Stomach (tissue), 9 donors: ENCODE data around the gene BBS9. TPM values are rescaled to one million over a fixed set of nuclear protein-coding genes. Genes with fewer than 3 reads are reported as not detected.

ENCODE experiments used
- DNase-seq, 2 donors: peaks; one replicate each; pipeline versions ENCODE4 v3.0.0 to v3.0.0-alpha.2; 2013 to 2019
- H3K27ac ChIP-seq, 5 donors: fragments of 200-600 bp in 4 of 5; sonication (generic) in 4 of 5; one replicate each; pipeline ENCODE4 v1.5.1; 2013 to 2019; ENCODE audit warnings: mild to moderate bottlenecking in 1 of 5, moderate library complexity in 1 of 5
- H3K27me3 ChIP-seq, 3 donors: fragments of 200-600 bp; sonication (generic); one replicate each; pipeline ENCODE4 v1.5.1; 2017 to 2019; ENCODE audit warnings: mixed run types in 1 of 3
- H3K36me3 ChIP-seq, 4 donors: fragments of 200-600 bp; sonication (generic); 1 replicate in 3 of 4; 2 replicates in 1 of 4; pipeline ENCODE4 v1.5.1; 2016 to 2019
- H3K4me1 ChIP-seq, 4 donors: fragments of 200-600 bp; sonication (generic); one replicate each; pipeline ENCODE4 v1.5.1; 2016 to 2019
- H3K4me3 ChIP-seq, 4 donors: fragments of 200-600 bp; sonication (generic) in 3 of 4; one replicate each; pipeline ENCODE4 v1.5.1; 2016 to 2019; ENCODE audit warnings: mild to moderate bottlenecking in 1 of 4
- H3K9me3 ChIP-seq, 4 donors: fragments of 200-600 bp; sonication (generic); one replicate each; pipeline ENCODE4 v1.5.1; 2016 to 2019
- CTCF ChIP-seq, 7 experiments: fragments of 450-650 bp in 4 of 7; fragments of 200-600 bp in 3 of 7; sonication (generic) in 3 of 7; IDR thresholded peaks; one replicate each; pipeline ENCODE4 v1.5.1; 2016 to 2019; ENCODE audit warnings: antibody characterized with exemption in 7 of 7, control low read depth in 2 of 7, mild to moderate bottlenecking in 1 of 7
- EP300 ChIP-seq: sonication (generic); formaldehyde crosslinking; IDR thresholded peaks from one replicate; pipeline ENCODE4 v1.6.1; 2017; ENCODE audit warnings: antibody characterized with exemption
- POLR2A ChIP-seq, 4 donors: fragments of 450-650 bp; IDR thresholded peaks; one replicate each; pipeline ENCODE4 v1.6.1; 2016; ENCODE audit warnings: antibody characterized with exemption in 4 of 4, control low read depth in 2 of 4, mild to moderate bottlenecking in 1 of 4, moderate library complexity in 1 of 4
- POLR2AphosphoS5 ChIP-seq, 3 donors: sonication (generic); formaldehyde crosslinking; IDR thresholded peaks; one replicate each; pipeline ENCODE4 v1.6.1; 2016; ENCODE audit warnings: antibody characterized with exemption in 3 of 3
- WGBS, 5 donors: extraction: QIAGEN DNeasy Blood & Tissue Kit in 3 of 5; methylation state at CpG; one replicate each; pipeline versions ENCODE4 v1.1.5 to v1.1.7; 2013 to 2018; 5-methylcytosine and 5-hydroxymethylcytosine counted together
- intact Hi-C: fragments of 100-400 bp; cut with DNase I; formaldehyde crosslinking; loops from one replicate; pipeline ENCODE4 v1.15.1; 2023; ENCODE audit warnings: low total_unique reads
- polyA plus RNA-seq, 3 donors: library from polyadenylated mRNA; stranded (reverse); fragments of 200-250 nt; gene quantifications; one replicate each; pipeline ENCODE4 v1.2.3, GENCODE V29; 2013
- total RNA-seq, 5 donors: library from RNA; depleted of rRNA; stranded (reverse); fragments of >200 nt; gene quantifications; one replicate each; pipeline versions ENCODE4 v1.1.0 to v1.2.3, GENCODE V29; 2014 to 2016
- donor health status: healthy with polysubstance abuse.
- donor health status: Bipolar disorder and iron deficiency.
- donor health status: healthy.

BBS9 gene
- total and polyA plus RNA-seq, 8 donors, result 3.2 to 43.9 (median 5.9) TPM

- no peak overlapping the region for H3K4me3 ChIP-seq
- no peaks in the 10 kb centered on the region for H3K4me1 ChIP-seq
- no peak for DNase-seq
- intact Hi-C loops, result no loop called here
- peaks cover 0 to 6% (median 0%) of the 10 kb centered on the region in 4 donors for H3K36me3 ChIP-seq
- no peaks in the 10 kb centered on the region for H3K27me3 ChIP-seq
- H3K9me3 ChIP-seq, result no peaks in the 10 kb centered on the region
- 76 to 84% (median 78%) methylated on average over 10 of the region's 10 CpGs for WGBS, 5 donors
- no peak overlapping the region for H3K27ac ChIP-seq
- TF ChIP-seq POLR2AphosphoS5 (IDR thresholded peaks at IDR 0.05) (no peak), POLR2A (IDR thresholded peaks at IDR 0.05) (no peak), CTCF (IDR thresholded peaks at IDR 0.05) (no peak)
Observed at GRCh38 chr7:33639552-33640197, 510.3 kb downstream of the BBS9 start.

- intact Hi-C loops, result no loop called here
- 87 to 96% (median 92%) methylated on average over 3 of the region's 3 CpGs for WGBS, 5 donors
- DNase-seq, result no peak
- Histone ChIP-seq H3K4me1 (no peaks in the 10 kb centered on the region), H3K36me3 (peaks cover 0 to 6% (median 0%) of the 10 kb centered on the region in 4 donors), H3K27ac (no peak overlapping the region), H3K27me3 (no peaks in the 10 kb centered on the region), H3K9me3 (no peaks in the 10 kb centered on the region), H3K4me3 (no peak overlapping the region)
- no peak for TF ChIP-seq EP300
- no peak for TF ChIP-seq POLR2AphosphoS5 (IDR thresholded peaks at IDR 0.05)
- no peak for TF ChIP-seq POLR2A (IDR thresholded peaks at IDR 0.05)
- no peak for TF ChIP-seq CTCF (IDR thresholded peaks at IDR 0.05)
Observed at GRCh38 chr7:33640741-33641140, 511.4 kb downstream of the BBS9 start.

GRCh38 chr7:33642312-33642711 is 512.9 kb downstream of the BBS9 start:
- H3K27me3 ChIP-seq, result no peaks in the 10 kb centered on the region
- no peak overlapping the region for H3K27ac ChIP-seq
- no peaks in the 10 kb centered on the region for H3K9me3 ChIP-seq
- intact Hi-C loops, result no loop called here
- TF ChIP-seq POLR2AphosphoS5 (IDR thresholded peaks at IDR 0.05) (no peak), POLR2A (IDR thresholded peaks at IDR 0.05) (no peak), CTCF (IDR thresholded peaks at IDR 0.05) (no peak), EP300 (no peak)
- no peak for DNase-seq
- H3K4me3 ChIP-seq, result no peak overlapping the region
- H3K4me1 ChIP-seq, result no peaks in the 10 kb centered on the region
- WGBS, 5 donors, result 29 to 50% (median 38%) methylated on average over 1 of the region's 1 CpG
- peaks cover 0 to 10% (median 0%) of the 10 kb centered on the region in 4 donors for H3K36me3 ChIP-seq

- no peak overlapping the region for H3K4me3 ChIP-seq
- TF ChIP-seq POLR2A (IDR thresholded peaks at IDR 0.05), result no peak
- no peak for TF ChIP-seq POLR2AphosphoS5 (IDR thresholded peaks at IDR 0.05)
- TF ChIP-seq CTCF (IDR thresholded peaks at IDR 0.05), result no peak
- TF ChIP-seq EP300, result no peak
- H3K27me3 ChIP-seq, result no peaks in the 10 kb centered on the region
- H3K9me3 ChIP-seq, result no peaks in the 10 kb centered on the region
- no peaks in the 10 kb centered on the region for H3K4me1 ChIP-seq
- H3K36me3 ChIP-seq, result peaks cover 0 to 10% (median 0%) of the 10 kb centered on the region in 4 donors
- H3K27ac ChIP-seq, result no peak overlapping the region
- DNase-seq, result no peak
- intact Hi-C loops, result no loop called here
- WGBS, 5 donors, result 71 to 94% (median 85%) methylated on average over 2 of the region's 2 CpGs
Observed at GRCh38 chr7:33643530-33643929, 514.2 kb downstream of the BBS9 start.
